H1 (cell line): ENCODE data around the gene SMIM15. TPM values are rescaled to one million over a fixed set of nuclear protein-coding genes. Genes with fewer than 3 reads are reported as not detected.

ENCODE experiments used
- ATF2 ChIP-seq: IDR thresholded peaks from 2 replicates; pipeline ENCODE4 v1.6.1; 2012; ENCODE audit warnings: low read length, inconsistent platforms
- CTBP2 ChIP-seq: IDR thresholded peaks from 2 replicates; pipeline ENCODE4 v1.7.0; 2011; ENCODE audit warnings: borderline replicate concordance, mild to moderate bottlenecking, moderate library complexity, mixed read lengths, low read length; ENCODE audit not compliant: insufficient read depth, insufficient read length
- CTCF ChIP-seq, 3 experiments: IDR thresholded peaks; 1 replicate in 2 of 3; 2 replicates in 1 of 3; pipeline versions ENCODE4 v1.5.1 to v1.6.1; 2011; ENCODE audit warnings: low read length in 3 of 3, mild to moderate bottlenecking in 3 of 3, inconsistent platforms in 2 of 3, low read depth in 1 of 3, moderate library complexity in 1 of 3; ENCODE audit not compliant: insufficient read depth in 1 of 3; ENCODE audit errors: control extremely low read depth in 1 of 3
- EP300 ChIP-seq, 2 experiments: IDR thresholded peaks; 1 replicate in 1 of 2; 2 replicates in 1 of 2; pipeline ENCODE4 v1.6.1; 2011 to 2012; ENCODE audit warnings: low read depth in 2 of 2, low read length in 2 of 2, mild to moderate bottlenecking in 2 of 2, borderline replicate concordance in 1 of 2, inconsistent platforms in 1 of 2, moderate library complexity in 1 of 2
- KDM1A ChIP-seq: fragments of 200-600, 300-600 bp; sonication (generic); IDR thresholded peaks from 2 replicates; pipeline ENCODE4 v1.7.1; 2016; ENCODE audit warnings: mild to moderate bottlenecking, low read length, borderline replicate concordance
- polyA plus RNA-seq, 7 experiments: library from polyadenylated mRNA; depleted of rRNA in 3 of 7; stranded (reverse) in 5 of 7; unstranded in 2 of 7; fragments of >200 nt in 5 of 7; fragments of 200-250 nt in 2 of 7; gene quantifications; 1 replicate in 5 of 7; 2 replicates in 1 of 7; 4 replicates in 1 of 7; pipeline versions ENCODE4 v1.2.1 to v1.2.3, GENCODE V29; 2011 to 2013; ENCODE audit warnings: missing spikeins in 2 of 7, mixed read lengths in 2 of 7
- total RNA-seq: library from RNA; stranded (reverse); fragmentation: NEBNext Ultra II Directional; extraction: Animal tissue kit (Norgen Biotek cat#: 25700); gene quantifications from 2 replicates; pipeline ENCODE4 v1.2.1, GENCODE V29; 2021

The SMIM15 gene
- total and polyA plus RNA-seq, 2 of the 8 experiments (the other 6 are each of a cell fraction or from before 2014, with no cell fraction given): 17.6 to 53.1 TPM

DNA sequence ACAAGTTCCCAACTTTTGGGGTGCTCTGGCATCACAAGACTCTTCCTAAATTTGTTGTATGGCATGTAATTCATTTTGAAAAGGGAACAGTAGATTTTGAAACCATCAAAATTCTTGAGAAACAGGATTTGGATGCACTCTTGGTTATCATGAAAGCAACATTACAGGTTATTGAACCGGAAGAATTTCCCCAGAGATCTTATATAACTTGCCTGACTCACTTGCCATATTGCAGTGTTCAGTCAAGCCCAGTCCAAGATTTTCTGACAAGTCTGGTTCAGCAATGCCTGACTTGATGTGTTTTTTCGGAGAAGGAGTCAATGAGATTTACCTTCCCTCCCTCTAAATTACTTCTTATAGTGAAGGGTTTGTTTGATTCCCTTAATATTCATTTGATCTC is 32.0 kb downstream of the SMIM15 start (continued):
- TF ChIP-seq CTCF (IDR thresholded peaks at IDR 0.05; ENCODE audit: control extremely low read depth in 1 of 3, insufficient read depth in 1 of 3, low read depth in 1 of 3, low read length in 3 of 3) (no peak), ATF2 (no peak), KDM1A (no peak), CTBP2 (no peak), EP300 (IDR thresholded peaks at IDR 0.05; ENCODE audit: borderline replicate concordance in 1 of 2, low read depth in 2 of 2, low read length in 2 of 2) (no peak)
